K562 (cell line): ENCODE data around the gene DLG4. TPM values are rescaled to one million over a fixed set of nuclear protein-coding genes. Genes with fewer than 3 reads are reported as not detected.

Experiments
- ATF7 ChIP-seq: fragments of 450-650 bp; IDR thresholded peaks from 2 replicates; pipeline ENCODE4 v1.7.1; 2014; ENCODE audit warnings: mild to moderate bottlenecking, moderate library complexity
- CHAMP1 ChIP-seq: fragments of 450-650 bp; IDR thresholded peaks from 2 replicates; pipeline ENCODE4 v1.6.1; 2016; ENCODE audit warnings: mild to moderate bottlenecking
- CSDE1 ChIP-seq, 2 experiments: fragments of 450-650 bp; IDR thresholded peaks; 2 replicates each; pipeline ENCODE4 v1.6.1; 2016; ENCODE audit warnings: mild to moderate bottlenecking in 1 of 2
- CTBP1 ChIP-seq: fragments of 450-650 bp; IDR thresholded peaks from 2 replicates; pipeline ENCODE4 v1.6.1; 2016; ENCODE audit warnings: borderline replicate concordance
- EHMT2 ChIP-seq: fragments of 450-650 bp; IDR thresholded peaks from 2 replicates; pipeline ENCODE4 v1.6.1; 2018; ENCODE audit warnings: antibody characterized with exemption
- FOXK2 ChIP-seq, 2 experiments: fragments of 450-650 bp; IDR thresholded peaks in 1 of 2; conservative IDR thresholded peaks in 1 of 2; 2 replicates each; pipeline ENCODE4 v1.6.1; 2016; ENCODE audit warnings: low read depth in 2 of 2, mild to moderate bottlenecking in 1 of 2
- FOXM1 ChIP-seq, 2 experiments: fragments of 450-650 bp in 1 of 2; sonication (generic) in 1 of 2; formaldehyde crosslinking in 1 of 2; IDR thresholded peaks; 2 replicates each; pipeline versions ENCODE4 v1.6.1 to v1.9.0; 2017 to 2022; ENCODE audit warnings: low read depth in 2 of 2, mild to moderate bottlenecking in 2 of 2, missing genetic modification reagents in 1 of 2, moderate library complexity in 1 of 2
- NFE2 ChIP-seq: IDR thresholded peaks from 2 replicates; pipeline ENCODE4 v1.6.1; 2014; ENCODE audit warnings: antibody characterized with exemption, low read depth
- PKNOX1 ChIP-seq: fragments of 450-650 bp; IDR thresholded peaks from 2 replicates; pipeline ENCODE4 v1.6.1; 2016
- POU5F1 ChIP-seq: fragments of 150-350 bp; IDR thresholded peaks from 2 replicates; pipeline ENCODE4 v1.6.1; 2014; ENCODE audit warnings: borderline replicate concordance, low read length, low read depth, mild to moderate bottlenecking; ENCODE audit not compliant: partially characterized antibody
- RFX7 ChIP-seq: fragments of 250-450 bp; sonication (Bioruptor Pico); IDR thresholded peaks from 2 replicates; pipeline ENCODE4 v1.5.1; 2021; ENCODE audit warnings: mild to moderate bottlenecking
- RNF2 ChIP-seq: sonication (generic); IDR thresholded peaks from 2 replicates; pipeline ENCODE4 v1.6.1; 2016
- RREB1 ChIP-seq: fragments of 250-450 bp; sonication (Bioruptor Pico); IDR thresholded peaks from 2 replicates; pipeline ENCODE4 v1.4.0; 2020
- STAG1 ChIP-seq: sonication (generic); formaldehyde crosslinking; IDR thresholded peaks from 2 replicates; pipeline ENCODE4 v1.5.0; 2020; ENCODE audit warnings: missing genetic modification reagents, borderline replicate concordance
- TEAD2 ChIP-seq: fragments of 450-650 bp; IDR thresholded peaks from 2 replicates; pipeline ENCODE4 v1.6.1; 2016; ENCODE audit warnings: missing genetic modification characterization, control low read depth, missing compliant biosample characterization
- TEAD4 ChIP-seq, 2 experiments: sonication (generic) in 1 of 2; formaldehyde crosslinking in 1 of 2; IDR thresholded peaks; 2 replicates each; pipeline versions ENCODE4 v1.6.1 to v1.8.0; 2012 to 2022; ENCODE audit warnings: borderline replicate concordance in 1 of 2, inconsistent platforms in 1 of 2, low read length in 1 of 2, mild to moderate bottlenecking in 1 of 2, missing genetic modification reagents in 1 of 2
- THAP7 ChIP-seq: fragments of 250-450 bp; sonication (Bioruptor Pico); IDR thresholded peaks from 2 replicates; pipeline ENCODE4 v1.5.0; 2021
- ZNF165 ChIP-seq: fragments of 250-450 bp; sonication (Bioruptor Pico); IDR thresholded peaks from 2 replicates; pipeline ENCODE4 v1.4.0; 2020; ENCODE audit warnings: borderline replicate concordance
- ZNF41 ChIP-seq: fragments of 250-450 bp; sonication (Bioruptor Pico); conservative IDR thresholded peaks from 2 replicates; pipeline ENCODE4 v1.4.0; 2020; ENCODE audit warnings: mild to moderate bottlenecking
- ZNF644 ChIP-seq: fragments of 200-800 bp; sonication (Bioruptor generic); IDR thresholded peaks from 2 replicates; pipeline ENCODE4 v1.6.1; 2016; ENCODE audit warnings: low read depth, missing genetic modification characterization, missing compliant biosample characterization
- polyA plus RNA-seq, 8 experiments: library from polyadenylated mRNA; depleted of rRNA in 4 of 8; stranded (reverse) in 5 of 8; unstranded in 3 of 8; fragments of >200 nt; fragmentation: Nextera tagmentation in 2 of 8; fragmentation: Illumina TruSeq in 1 of 8; extraction: Ambion mirVana in 2 of 8; extraction: Trizol in 1 of 8; gene quantifications; 2 replicates each; pipeline versions ENCODE4 v1.2.1 to v1.2.3, GENCODE V29; 2011 to 2014; ENCODE audit warnings: inconsistent platforms in 1 of 8, missing spikeins in 1 of 8
- total RNA-seq, 7 experiments: library from RNA; depleted of rRNA in 6 of 7; stranded (reverse); fragments of >200 nt in 6 of 7; fragmentation: Illumina TruSeq in 2 of 7; extraction: Trizol in 2 of 7; gene quantifications; 2 replicates each; pipeline versions ENCODE4 v1.2.1 to v1.2.3, GENCODE V29; 2011 to 2021; ENCODE audit warnings: low replicate concordance in 1 of 7

The DLG4 gene
- total and polyA plus RNA-seq, 9 of the 15 experiments (the other 6 are each of a cell fraction or from before 2014, with no cell fraction given) = 0.03 to 12.0 (median 4.1) TPM

- TF ChIP-seq ZNF644 (tag) (no peak), STAG1 (CRISPR knock-in tag) (no peak), RFX7 (CRISPR knock-in tag) (no peak), THAP7 (no peak), RREB1 (CRISPR knock-in tag) (peak; percentile 86; the same call in 1 of the 2 replicates), POU5F1 (no peak), ZNF41 (no peak), TEAD4 (IDR thresholded peaks at IDR 0.05; ENCODE audit: low read length) (no peak), TEAD4 (CRISPR knock-in tag; IDR thresholded peaks at IDR 0.05; ENCODE audit: borderline replicate concordance) (no peak), ATF7 (no peak), EHMT2 (no peak), PKNOX1 (no peak), FOXM1 (IDR thresholded peaks at IDR 0.05; ENCODE audit: low read depth) (no peak), FOXM1 (CRISPR knock-in tag; IDR thresholded peaks at IDR 0.05; ENCODE audit: low read depth) (no peak), CTBP1 (0 out of 2 replicates have a peak, but pooled peaks have one; percentile 10), ZNF165 (no peak), TEAD2 (tag) (no peak), FOXK2 (conservative IDR thresholded peaks at IDR 0.05 in 1 of 2, IDR thresholded peaks at IDR 0.05 in 1 of 2; ENCODE audit: low read depth in 2 of 2) (no peak), CHAMP1 (no peak), RNF2 (0 out of 2 replicates have a peak, but pooled peaks have one; percentile 34), CSDE1 (IDR thresholded peaks at IDR 0.05) (peak in 1 of 2 experiments; percentile 98; a peak in 2 of 4 replicates), NFE2 (no peak)
Measured at GRCh38 chr17:7213895-7214299, 5.7 kb downstream of the DLG4 start (continued).
